Fibroblast of lung (primary cell): ENCODE results near the gene IMMP2L. TPM values are rescaled to one million over a fixed set of nuclear protein-coding genes. Genes with fewer than 3 reads are reported as not detected.

Source experiments
- DNase-seq, 2 donors: peaks; one replicate each; pipeline versions ENCODE4 v3.0.0 to v3.0.0-alpha.2; 2010; ENCODE audit warnings: low read depth in 2 of 2
- H2AFZ ChIP-seq: 2 replicates; pipeline ENCODE4 v1.5.1; 2012; ENCODE audit warnings: low read length, control low read depth, inconsistent platforms
- H3K27ac ChIP-seq: 2 replicates; pipeline ENCODE4 v1.5.1; 2011; ENCODE audit warnings: low read length, control low read depth; ENCODE audit not compliant: insufficient read depth
- H3K27me3 ChIP-seq: 2 replicates; pipeline ENCODE4 v1.5.1; 2011; ENCODE audit warnings: mild to moderate bottlenecking, low read length; ENCODE audit not compliant: control insufficient read depth, insufficient read depth
- H3K36me3 ChIP-seq: 2 replicates; pipeline ENCODE4 v1.5.1; 2011; ENCODE audit warnings: low read length; ENCODE audit not compliant: control insufficient read depth, insufficient read depth
- H3K4me1 ChIP-seq: 2 replicates; pipeline ENCODE4 v1.5.1; 2011; ENCODE audit warnings: low read length; ENCODE audit not compliant: control insufficient read depth, insufficient read depth; ENCODE audit errors: extremely low read depth
- H3K4me2 ChIP-seq: 2 replicates; pipeline ENCODE4 v1.5.1; 2011; ENCODE audit warnings: low read length, control low read depth; ENCODE audit not compliant: insufficient read depth; ENCODE audit errors: extremely low read depth
- H3K4me3 ChIP-seq, 4 experiments: fragments of 200-600 bp in 1 of 4; sonication (generic) in 1 of 4; replicated peaks in 1 of 4; 2 replicates each; pipeline ENCODE4 v1.5.1; 2011 to 2016; ENCODE audit warnings: low read length in 4 of 4, low read depth in 3 of 4, mild to moderate bottlenecking in 3 of 4, control low read depth in 2 of 4, inconsistent platforms in 1 of 4, mixed read lengths in 1 of 4; ENCODE audit not compliant: insufficient read depth in 1 of 4; ENCODE audit errors: control extremely low read depth in 1 of 4
- H3K79me2 ChIP-seq: 2 replicates; pipeline ENCODE4 v1.5.1; 2012; ENCODE audit warnings: mild to moderate bottlenecking, low read length, inconsistent platforms; ENCODE audit not compliant: control insufficient read depth, insufficient read depth
- H3K9ac ChIP-seq: 2 replicates; pipeline ENCODE4 v1.5.1; 2011; ENCODE audit warnings: mild to moderate bottlenecking, low read length, control low read depth; ENCODE audit not compliant: insufficient read depth
- H3K9me3 ChIP-seq: 2 replicates; pipeline ENCODE4 v1.5.1; 2012; ENCODE audit warnings: low read depth, low read length; ENCODE audit not compliant: control insufficient read depth, insufficient read depth
- H4K20me1 ChIP-seq: 2 replicates; pipeline ENCODE4 v1.5.1; 2011; ENCODE audit warnings: low read length; ENCODE audit not compliant: control insufficient read depth, insufficient read depth; ENCODE audit errors: extremely low read depth
- EZH2 ChIP-seq: IDR thresholded peaks from 2 replicates; pipeline ENCODE4 v1.5.1; 2012; ENCODE audit warnings: low read length, control low read depth, mild to moderate bottlenecking; ENCODE audit errors: missing control alignments
- polyA plus RNA-seq, 2 donors: library from polyadenylated mRNA; depleted of rRNA in 1 of 2; stranded (reverse) in 1 of 2; unstranded in 1 of 2; fragments of >200 nt; gene quantifications; 2 replicates each; pipeline ENCODE4 v1.2.1, GENCODE V29; 2011 to 2012; ENCODE audit warnings: missing spikeins in 1 of 2
- total RNA-seq: library from RNA; depleted of rRNA; stranded (reverse); fragments of >200 nt; gene quantifications from 2 replicates; pipeline ENCODE4 v1.2.1, GENCODE V29; 2014
- TF ChIP-seq, protein P1 (sequence below), 2 donors: IDR thresholded peaks in 1 of 2; conservative IDR thresholded peaks in 1 of 2; 1 replicate in 1 of 2; 2 replicates in 1 of 2; pipeline ENCODE4 v1.5.1; 2011 to 2012; ENCODE audit warnings: low read length in 2 of 2, control low read depth in 1 of 2, inconsistent platforms in 1 of 2, low read depth in 1 of 2, mild to moderate bottlenecking in 1 of 2

IMMP2L gene
- total and polyA plus RNA-seq, 2 donors (not counting 1 experiment from before 2014, with no cell fraction given) = 6.9 to 14.4 TPM

DNA sequence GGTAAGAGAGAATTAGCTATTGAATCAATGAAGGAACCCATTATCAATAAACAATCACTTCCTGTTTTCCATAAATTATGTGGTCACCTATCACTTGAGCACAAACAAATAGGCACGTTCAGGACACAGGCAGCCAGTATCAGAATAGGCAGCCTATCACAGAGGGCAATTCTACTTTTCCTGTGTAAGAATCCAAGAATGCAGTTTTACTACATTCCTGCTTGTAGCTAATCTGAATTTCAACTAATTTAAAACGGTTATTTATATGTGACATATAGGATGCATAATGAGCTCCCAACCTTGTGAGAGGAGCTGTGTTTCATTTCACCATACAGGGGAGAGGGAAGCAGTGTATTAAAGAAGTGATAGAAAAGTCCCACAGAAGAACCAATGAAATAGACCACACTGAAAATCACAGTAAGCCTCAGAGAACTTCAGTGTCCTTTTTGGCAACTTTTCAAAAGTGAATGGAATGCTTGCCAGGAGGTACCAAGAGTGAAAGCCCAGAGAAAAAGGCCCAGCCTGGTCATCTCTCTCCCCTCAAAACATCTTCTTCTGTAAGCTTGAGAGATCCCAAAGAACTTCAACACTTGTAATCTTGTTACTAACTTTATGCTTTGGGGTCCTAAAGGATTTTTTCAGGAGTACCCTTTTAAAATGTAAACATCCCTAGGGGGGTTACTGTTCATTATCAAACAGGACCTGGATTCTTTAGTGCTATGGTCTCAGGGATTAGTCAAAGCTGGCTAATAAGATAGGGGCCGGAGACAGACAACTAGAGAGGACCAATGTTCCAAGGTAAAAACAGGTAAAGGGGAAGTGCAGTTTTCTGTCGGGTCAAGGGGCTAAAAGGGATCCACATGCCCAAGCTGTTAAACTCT is 1.3 kb downstream of the IMMP2L start:
- Histone ChIP-seq H3K4me2 (peak overlapping the region; percentile 97), H3K27ac (no peak overlapping the region), H3K4me3 (peak overlapping the region; percentile 53 to 73 (median 68)), H3K9ac (no peak overlapping the region), H4K20me1 (no peaks in the 10 kb centered on the region), H3K27me3 (no peaks in the 10 kb centered on the region), H3K36me3 (no peaks in the 10 kb centered on the region), H3K79me2 (no peaks in the 10 kb centered on the region), H2AFZ (peak overlapping the region; percentile 81), H3K9me3 (no peaks in the 10 kb centered on the region), H3K4me1 (peaks cover 5% of the 10 kb centered on the region)
- TF ChIP-seq, protein P1, sequence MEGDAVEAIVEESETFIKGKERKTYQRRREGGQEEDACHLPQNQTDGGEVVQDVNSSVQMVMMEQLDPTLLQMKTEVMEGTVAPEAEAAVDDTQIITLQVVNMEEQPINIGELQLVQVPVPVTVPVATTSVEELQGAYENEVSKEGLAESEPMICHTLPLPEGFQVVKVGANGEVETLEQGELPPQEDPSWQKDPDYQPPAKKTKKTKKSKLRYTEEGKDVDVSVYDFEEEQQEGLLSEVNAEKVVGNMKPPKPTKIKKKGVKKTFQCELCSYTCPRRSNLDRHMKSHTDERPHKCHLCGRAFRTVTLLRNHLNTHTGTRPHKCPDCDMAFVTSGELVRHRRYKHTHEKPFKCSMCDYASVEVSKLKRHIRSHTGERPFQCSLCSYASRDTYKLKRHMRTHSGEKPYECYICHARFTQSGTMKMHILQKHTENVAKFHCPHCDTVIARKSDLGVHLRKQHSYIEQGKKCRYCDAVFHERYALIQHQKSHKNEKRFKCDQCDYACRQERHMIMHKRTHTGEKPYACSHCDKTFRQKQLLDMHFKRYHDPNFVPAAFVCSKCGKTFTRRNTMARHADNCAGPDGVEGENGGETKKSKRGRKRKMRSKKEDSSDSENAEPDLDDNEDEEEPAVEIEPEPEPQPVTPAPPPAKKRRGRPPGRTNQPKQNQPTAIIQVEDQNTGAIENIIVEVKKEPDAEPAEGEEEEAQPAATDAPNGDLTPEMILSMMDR (conservative IDR thresholded peaks at IDR 0.05 in 1 of 2, IDR thresholded peaks at IDR 0.05 in 1 of 2; ENCODE audit: low read depth in 1 of 2, low read length in 2 of 2) = no peak
- no peak for TF ChIP-seq EZH2
- peak; percentile 37 to 61 for DNase-seq

DNA sequence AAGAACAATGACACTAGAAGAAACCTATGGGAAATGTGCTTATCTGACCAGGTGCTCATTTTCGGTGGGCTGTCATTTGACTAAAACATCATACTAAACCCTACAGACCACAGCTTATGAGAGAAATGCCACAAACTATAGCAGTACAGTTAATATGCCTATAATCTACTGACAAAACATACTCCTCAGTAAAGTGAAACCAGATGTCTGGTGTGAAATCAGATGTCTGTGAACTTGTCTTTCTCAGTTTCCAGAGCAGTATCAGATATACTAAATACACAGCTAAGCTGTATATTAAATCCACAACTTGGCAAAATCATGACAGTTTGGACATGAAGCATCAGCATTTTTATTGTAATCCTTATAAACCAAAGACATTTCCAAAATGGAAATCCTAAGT is 3.3 kb downstream of the IMMP2L start:
- TF ChIP-seq EZH2 = no peak
- TF ChIP-seq, protein P1 (conservative IDR thresholded peaks at IDR 0.05 in 1 of 2, IDR thresholded peaks at IDR 0.05 in 1 of 2; ENCODE audit: low read depth in 1 of 2, low read length in 2 of 2) = no peak
- H3K9ac ChIP-seq = no peak overlapping the region
- H3K36me3 ChIP-seq = no peaks in the 10 kb centered on the region
- H3K4me1 ChIP-seq = peaks cover 5% of the 10 kb centered on the region
- no peak overlapping the region for H3K4me3 ChIP-seq
- H3K27ac ChIP-seq = no peak overlapping the region
- H2AFZ ChIP-seq = no peak overlapping the region
- H3K79me2 ChIP-seq = no peaks in the 10 kb centered on the region
- H3K27me3 ChIP-seq = no peaks in the 10 kb centered on the region
- peak in 1 of 2 donors; percentile 41 for DNase-seq
- H4K20me1 ChIP-seq = no peaks in the 10 kb centered on the region
- H3K4me2 ChIP-seq = no peak overlapping the region
- no peaks in the 10 kb centered on the region for H3K9me3 ChIP-seq

DNA sequence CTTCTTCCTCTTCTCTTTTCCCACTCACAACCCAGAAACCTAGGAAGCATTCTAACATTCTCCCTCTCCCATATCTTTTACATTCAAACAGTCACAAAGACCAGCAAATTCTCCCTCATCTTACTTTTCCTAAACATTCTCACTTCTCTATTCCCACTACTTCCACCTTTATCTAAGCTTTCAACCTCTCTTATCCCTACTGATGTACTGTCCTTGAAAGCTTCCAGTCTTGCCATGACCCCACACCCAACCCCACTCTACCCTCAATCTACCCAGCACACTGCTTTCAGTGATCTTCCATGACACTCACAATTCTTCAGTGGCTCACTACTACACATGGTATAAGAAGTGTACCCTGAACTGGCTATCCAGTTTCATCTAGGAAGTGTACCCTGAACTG is 5.3 kb downstream of the IMMP2L start:
- Histone ChIP-seq H4K20me1 (no peaks in the 10 kb centered on the region), H3K27ac (no peak overlapping the region), H2AFZ (no peak overlapping the region), H3K4me1 (peaks cover 5% of the 10 kb centered on the region), H3K4me2 (no peak overlapping the region), H3K4me3 (no peak overlapping the region), H3K36me3 (no peaks in the 10 kb centered on the region), H3K9ac (no peak overlapping the region), H3K9me3 (no peaks in the 10 kb centered on the region), H3K27me3 (no peaks in the 10 kb centered on the region), H3K79me2 (no peaks in the 10 kb centered on the region)
- DNase-seq = no peak
- TF ChIP-seq EZH2 = no peak
- TF ChIP-seq, protein P1 (conservative IDR thresholded peaks at IDR 0.05 in 1 of 2, IDR thresholded peaks at IDR 0.05 in 1 of 2; ENCODE audit: low read depth in 1 of 2, low read length in 2 of 2) = no peak
